Activated T-cell treated with anti-CD3 and anti-CD28 coated beads for 1 hour (primary cell): ENCODE results near the gene PTPN12.
A peak's percentile ranks its signal among the peaks of the same experiment; 100 is the strongest.
"Not testable (repeated sequence)": the region's sequence is repeated elsewhere in the genome, so short reads cannot be mapped to it uniquely, and the experiment has no call there.

ENCODE experiments used
- DNase-seq: peaks from one replicate; pipeline ENCODE4 v3.0.0-alpha.2; 2020; ENCODE audit warnings: low read depth

PTPN12 gene

DNA sequence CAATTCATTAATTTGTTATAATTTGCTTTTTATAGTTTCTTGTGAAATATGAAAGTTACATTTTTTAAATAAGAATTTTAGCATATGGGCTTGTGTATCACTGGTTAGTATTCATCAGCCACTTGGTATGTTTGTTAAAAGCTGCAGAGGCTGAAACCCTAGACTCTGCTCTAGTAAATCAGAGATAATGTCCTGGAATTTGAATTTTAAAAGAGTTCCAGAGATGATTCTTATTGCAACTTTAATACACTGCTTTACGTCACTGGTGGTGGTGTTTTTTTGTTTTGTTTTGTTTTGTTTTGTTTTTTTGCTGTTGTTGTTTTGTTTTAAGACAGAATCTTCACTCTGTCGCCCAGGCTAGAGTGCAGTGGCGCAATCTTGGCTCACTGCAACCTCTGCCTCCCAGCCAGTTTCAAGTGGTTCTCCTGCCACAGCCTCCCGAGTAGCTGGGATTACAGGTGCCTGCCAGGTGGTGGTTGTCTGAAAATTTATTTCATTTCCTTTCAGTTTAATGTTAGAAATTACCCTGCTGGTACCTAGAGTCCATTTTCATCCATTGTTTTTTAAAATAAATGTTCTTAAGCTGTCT lies 43.8 kb downstream of the PTPN12 start:
- no peak for DNase-seq

DNA sequence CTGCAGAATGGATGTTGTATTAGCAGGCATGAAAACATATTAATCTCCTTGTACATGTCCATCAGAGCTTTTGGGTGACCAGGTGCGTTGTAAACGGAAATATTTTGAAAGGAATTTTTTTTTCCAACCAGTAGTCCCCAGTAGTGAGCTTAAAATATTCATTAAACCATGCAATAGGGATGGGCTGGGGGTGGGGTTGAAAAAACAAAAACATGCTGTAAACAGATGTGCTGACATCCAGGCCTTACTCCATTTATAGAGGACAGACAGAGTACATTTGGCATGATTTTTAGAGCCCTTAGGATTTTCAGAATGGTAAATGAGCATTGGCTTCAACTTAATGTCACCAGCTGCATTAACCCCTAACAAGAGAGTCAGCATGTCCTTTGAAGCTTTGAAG lies 50.2 kb downstream of the PTPN12 start:
- DNase-seq, result no peak

GRCh38 chr7:77600952-77601351 lies 63.9 kb downstream of the PTPN12 start:
- no peak for DNase-seq

GRCh38 chr7:77606562-77606961 lies 69.5 kb downstream of the PTPN12 start:
- no peak for DNase-seq

DNA sequence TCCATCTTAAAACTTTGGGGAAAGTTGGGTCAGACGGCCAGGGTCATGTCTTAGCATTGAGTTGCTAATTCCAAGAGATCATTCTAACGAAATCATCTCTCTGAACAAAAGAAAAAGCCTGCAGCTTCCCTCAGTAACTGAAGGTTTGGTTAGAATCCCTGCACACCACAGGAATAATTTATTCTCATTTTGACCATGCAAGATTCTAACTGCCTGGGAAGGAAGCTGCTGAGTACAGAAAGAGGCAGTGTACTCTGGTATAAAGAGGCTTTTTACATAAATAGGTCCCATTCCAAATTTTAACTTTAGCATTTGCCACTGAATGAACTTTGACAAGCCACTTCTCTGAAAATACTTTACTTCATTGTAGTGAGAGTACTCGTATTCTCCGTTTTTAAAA lies 82.2 kb downstream of the PTPN12 start:
- DNase-seq, result no peak

GRCh38 chr7:77626586-77627308 lies 89.7 kb downstream of the PTPN12 start:
- no peak for DNase-seq

- DNase-seq, result no peak
Observed at GRCh38 chr7:77627309-77627676, 90.2 kb downstream of the PTPN12 start.

DNA sequence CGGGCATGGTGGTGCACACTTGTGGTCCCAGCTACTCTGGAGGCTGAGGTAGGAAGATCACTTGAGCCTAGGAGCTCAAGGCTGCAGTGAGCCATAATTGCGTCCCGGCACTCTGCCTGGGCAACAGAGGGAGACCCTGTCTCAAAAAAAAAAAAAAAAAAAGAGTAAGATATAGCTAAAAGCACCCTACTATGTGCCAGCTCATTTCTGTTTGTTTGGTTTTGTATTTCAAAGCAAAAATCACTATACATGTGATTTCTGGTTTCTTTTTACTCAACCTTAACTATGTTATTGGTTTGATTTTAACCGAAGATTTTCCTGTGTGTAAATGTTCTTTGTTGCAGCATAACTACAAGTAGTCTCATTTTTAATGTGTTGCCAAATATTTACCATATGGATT lies 92.7 kb downstream of the PTPN12 start:
- DNase-seq, result no peak

DNA sequence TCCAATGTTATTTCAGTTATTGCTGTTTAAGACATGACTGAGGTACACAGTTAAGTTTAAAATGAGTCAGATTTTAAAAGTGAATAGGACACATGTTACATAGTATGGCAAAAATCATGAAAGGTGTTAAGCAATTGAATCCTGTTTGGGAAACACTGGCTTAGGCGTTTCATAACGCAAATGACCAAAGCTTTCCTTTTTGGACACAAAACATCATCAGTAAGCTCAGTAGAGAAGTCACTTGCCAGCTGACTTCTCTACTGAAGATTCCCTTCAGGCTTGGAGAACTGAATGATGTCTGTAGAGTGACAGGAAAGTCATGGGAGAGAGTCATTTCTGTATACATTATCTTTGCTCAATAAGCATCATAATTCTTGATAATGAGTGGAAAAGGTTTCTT lies 94.7 kb downstream of the PTPN12 start:
- DNase-seq, result no peak

GRCh38 chr7:77644774-77645173 lies 107.7 kb downstream of the PTPN12 start:
- no peak for DNase-seq

GRCh38 chr7:77648742-77649338 lies 111.7 kb downstream of the PTPN12 start:
- DNase-seq, result no peak

- no peak for DNase-seq
Observed at GRCh38 chr7:77649716-77650349, 112.7 kb downstream of the PTPN12 start.

DNA sequence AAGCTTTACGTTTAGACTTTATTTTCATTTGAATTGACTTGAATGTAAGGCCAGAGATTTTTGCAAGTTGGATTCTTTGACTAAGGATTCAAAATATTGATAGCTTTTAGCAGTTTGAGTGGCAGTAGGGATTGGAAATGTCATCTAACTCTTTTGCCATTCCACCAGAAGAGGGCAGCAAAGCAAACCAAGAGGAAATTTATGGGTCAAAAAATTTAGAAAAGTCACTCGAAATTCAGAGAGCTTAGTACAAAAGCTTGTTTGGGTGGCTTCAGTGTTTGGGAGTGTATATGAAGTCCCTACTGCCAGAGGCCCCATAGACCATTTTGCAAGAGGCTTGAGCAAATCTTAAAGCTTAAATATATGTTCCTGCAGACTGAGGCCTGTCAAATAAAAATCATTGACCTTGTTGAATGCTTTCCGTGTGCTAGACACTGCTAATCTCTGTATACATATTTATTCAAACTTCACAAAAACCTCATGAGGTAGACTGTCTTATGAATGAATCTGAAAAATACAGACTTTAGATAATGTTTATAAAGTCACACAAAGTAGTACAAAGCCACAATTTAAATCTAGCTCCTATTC lies 114.6 kb downstream of the PTPN12 start:
- DNase-seq, result peak; percentile 13

DNA sequence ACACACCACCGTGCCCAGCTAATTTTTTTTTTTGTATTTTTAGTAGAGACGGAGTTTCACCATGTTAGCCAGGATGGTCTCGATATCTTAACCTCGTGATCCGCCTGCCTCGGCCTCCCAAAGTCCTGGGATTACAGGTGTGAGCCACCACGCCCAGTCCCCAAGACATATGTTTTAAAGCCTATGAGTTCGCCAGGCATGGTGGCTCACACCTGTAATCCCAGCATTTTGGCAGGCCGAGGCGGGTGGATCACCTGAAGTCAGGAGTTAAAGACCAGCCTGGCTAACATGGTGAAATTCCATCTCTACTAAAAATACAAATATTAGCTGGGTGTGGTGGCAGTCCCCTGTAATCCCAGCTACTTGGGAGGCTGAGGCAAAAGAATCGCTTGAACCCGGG lies 115.7 kb downstream of the PTPN12 start:
- DNase-seq, result not testable (repeated sequence)

- no peak for DNase-seq
Observed at GRCh38 chr7:77653572-77653971, 116.5 kb downstream of the PTPN12 start.

GRCh38 chr7:77655356-77655755 lies 118.3 kb downstream of the PTPN12 start:
- DNase-seq, result no peak

GRCh38 chr7:77655836-77656455 lies 118.9 kb downstream of the PTPN12 start:
- DNase-seq, result no peak

- DNase-seq, result no peak
Observed at GRCh38 chr7:77657427-77658224, 120.5 kb downstream of the PTPN12 start.

DNA sequence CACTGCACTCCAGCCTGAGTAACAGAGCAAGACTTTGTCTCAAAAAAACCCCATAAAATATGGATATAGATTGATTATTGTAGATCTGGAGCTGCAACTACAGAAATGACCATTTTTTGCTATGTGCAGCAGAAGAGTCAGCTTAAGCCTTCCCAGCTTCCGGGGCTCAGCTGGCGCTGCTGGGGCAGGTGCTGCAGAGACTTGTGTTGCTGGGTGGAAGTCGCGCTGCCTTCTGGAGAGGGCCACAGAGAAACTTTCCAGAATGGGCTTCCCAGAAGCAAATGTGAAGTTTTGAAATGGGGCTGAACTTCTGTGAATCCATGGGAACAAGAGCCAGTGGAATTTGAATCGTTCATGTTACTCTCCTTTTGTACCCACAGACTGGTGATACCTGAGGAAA lies 121.8 kb downstream of the PTPN12 start:
- no peak for DNase-seq

DNA sequence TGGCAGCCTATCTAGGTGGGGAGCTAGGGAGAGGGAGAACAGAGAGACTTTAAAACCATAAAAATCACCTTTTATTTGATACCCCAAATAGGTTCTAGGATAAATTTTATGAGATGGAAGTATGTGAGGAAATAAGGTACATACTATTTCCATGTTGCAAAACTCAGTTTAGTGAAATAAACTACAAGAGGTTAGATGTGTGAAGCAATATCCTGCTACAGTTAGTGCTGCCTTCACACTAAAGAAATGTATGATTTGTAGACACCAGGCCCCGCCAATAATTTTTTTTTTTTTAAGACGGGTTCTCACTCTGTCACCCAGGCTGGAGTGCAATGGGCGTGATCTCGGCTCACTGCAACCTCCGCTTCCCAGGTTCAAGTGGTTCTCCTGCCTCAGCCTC lies 124.7 kb downstream of the PTPN12 start:
- no peak for DNase-seq

- DNase-seq, result no peak
Observed at GRCh38 chr7:77662869-77663268, 125.8 kb downstream of the PTPN12 start.

DNA sequence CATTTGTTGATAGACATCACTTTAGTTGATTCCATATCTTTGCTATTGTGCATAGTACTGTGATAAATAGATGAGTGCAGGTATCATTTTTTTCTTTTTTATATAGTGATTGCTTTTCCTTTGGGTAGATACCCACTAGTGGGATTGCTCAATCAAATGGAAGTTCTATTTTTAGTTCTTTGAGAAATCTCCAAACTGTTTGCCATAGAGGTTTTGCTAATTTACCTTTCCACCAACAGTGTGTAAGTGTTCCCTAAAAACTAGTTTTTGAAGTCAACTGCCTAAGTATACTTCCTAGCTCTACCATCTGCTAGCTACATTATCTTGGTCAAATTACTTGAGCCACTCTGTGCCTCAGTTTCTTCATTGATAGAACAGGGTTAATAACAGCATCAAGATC lies 127.6 kb downstream of the PTPN12 start:
- no peak for DNase-seq
